ENCODE data around the gene NDUFC2.

Gene NDUFC2

GRCh38 chr11:78079232-78080083, at the start of gene NDUFC2:
TSS of gene NDUFC2 (minus strand) at chr11:78079862. CDS start at chr11:78079744, 118 bp downstream.
- H3K4me3 ChIP-seq (ENCODE audit: control insufficient read depth, low read depth, low read length) = peak within 1 kb of the TSS; percentile 97
- TF ChIP-seq CTCF (IDR thresholded peaks at IDR 0.05; ENCODE audit: control insufficient read depth, insufficient read depth, low read depth, low read length, missing control alignments) = peak; percentile 12
- peak; percentile 40 for DNase-seq (ENCODE audit: low read depth)

GRCh38 chr11:78127403-78127802, 47.7 kb upstream of the NDUFC2 start:
- no peak for TF ChIP-seq CTCF (IDR thresholded peaks at IDR 0.05; ENCODE audit: control insufficient read depth, insufficient read depth, low read depth, low read length, missing control alignments)
- no peak overlapping the region for H3K4me3 ChIP-seq (ENCODE audit: control insufficient read depth, low read depth, low read length)
- DNase-seq (ENCODE audit: low read depth) = no peak

GRCh38 chr11:78112582-78113275, 33.1 kb upstream of the NDUFC2 start:
- no peak for DNase-seq (ENCODE audit: low read depth)
- H3K4me3 ChIP-seq (ENCODE audit: control insufficient read depth, low read depth, low read length) = no peak overlapping the region
- TF ChIP-seq CTCF (IDR thresholded peaks at IDR 0.05; ENCODE audit: control insufficient read depth, insufficient read depth, low read depth, low read length, missing control alignments) = no peak

GRCh38 chr11:78111298-78111697, 31.6 kb upstream of the NDUFC2 start:
- TF ChIP-seq CTCF (IDR thresholded peaks at IDR 0.05; ENCODE audit: control insufficient read depth, insufficient read depth, low read depth, low read length, missing control alignments) = no peak
- no peak for DNase-seq (ENCODE audit: low read depth)
- no peak overlapping the region for H3K4me3 ChIP-seq (ENCODE audit: control insufficient read depth, low read depth, low read length)

GRCh38 chr11:78110830-78111229, 31.2 kb upstream of the NDUFC2 start:
- no peak for TF ChIP-seq CTCF (IDR thresholded peaks at IDR 0.05; ENCODE audit: control insufficient read depth, insufficient read depth, low read depth, low read length, missing control alignments)
- DNase-seq (ENCODE audit: low read depth) = no peak
- H3K4me3 ChIP-seq (ENCODE audit: control insufficient read depth, low read depth, low read length) = no peak overlapping the region

- DNase-seq (ENCODE audit: low read depth) = no peak
- TF ChIP-seq CTCF (IDR thresholded peaks at IDR 0.05; ENCODE audit: control insufficient read depth, insufficient read depth, low read depth, low read length, missing control alignments) = no peak
- H3K4me3 ChIP-seq (ENCODE audit: control insufficient read depth, low read depth, low read length) = no peak overlapping the region
Measured at GRCh38 chr11:78110351-78110750, 30.7 kb upstream of the NDUFC2 start.

Measured in AG09309 (cell line).